Natural killer cell (primary cell): ENCODE measurements around the gene CHST8. TPM values are rescaled to one million over a fixed set of nuclear protein-coding genes. Genes with fewer than 3 reads are reported as not detected.

Experiments used
- ATAC-seq, 3 donors: fragments of 150-1000 bp in 2 of 3; fragments of 200-7000 bp in 1 of 3; cut with Tn5 transposase; 1 replicate in 1 of 3; 2 replicates in 2 of 3; pipeline ENCODE4 v1.10.0; 2021; ENCODE audit warnings: mild to moderate bottlenecking in 2 of 3, moderate library complexity in 2 of 3
- DNase-seq, 2 donors: peaks; one replicate each; pipeline versions ENCODE4 v3.0.0 to v3.0.0-alpha.2; 2013 to 2021; ENCODE audit warnings: mixed read lengths in 1 of 2
- H3K27ac ChIP-seq: one replicate; pipeline ENCODE4 v1.5.1; 2013; ENCODE audit warnings: mild to moderate bottlenecking, low read length
- H3K27me3 ChIP-seq: one replicate; pipeline ENCODE4 v1.6.1; 2013; ENCODE audit warnings: low read length; ENCODE audit not compliant: control insufficient read depth, insufficient read depth
- H3K36me3 ChIP-seq: one replicate; pipeline ENCODE4 v1.6.1; 2013; ENCODE audit warnings: low read length; ENCODE audit not compliant: control insufficient read depth, insufficient read depth
- H3K4me1 ChIP-seq: one replicate; pipeline ENCODE4 v1.6.1; 2013; ENCODE audit warnings: low read length; ENCODE audit not compliant: control insufficient read depth, insufficient read depth
- H3K4me3 ChIP-seq: one replicate; pipeline ENCODE4 v1.5.1; 2013; ENCODE audit warnings: low read length
- H3K9me3 ChIP-seq: one replicate; pipeline ENCODE4 v1.6.1; 2013; ENCODE audit warnings: low read length; ENCODE audit not compliant: control insufficient read depth, insufficient read depth
- H3K27ac Mint-ChIP-seq, 2 donors: one replicate each; pipeline ENCODE4 v1.8.0; 2022; ENCODE audit warnings: mild to moderate bottlenecking in 2 of 2, mixed read lengths in 2 of 2, moderate library complexity in 1 of 2
- H3K27me3 Mint-ChIP-seq, 2 donors: one replicate each; pipeline ENCODE4 v1.8.0; 2022; ENCODE audit warnings: low read depth in 2 of 2, mixed read lengths in 2 of 2
- H3K36me3 Mint-ChIP-seq: one replicate; pipeline ENCODE4 v1.8.0; 2022; ENCODE audit warnings: mixed read lengths
- H3K4me1 Mint-ChIP-seq, 2 donors: one replicate each; pipeline ENCODE4 v1.8.0; 2022; ENCODE audit warnings: mixed read lengths in 2 of 2
- H3K4me3 Mint-ChIP-seq: one replicate; pipeline ENCODE4 v1.8.0; 2022; ENCODE audit warnings: mild to moderate bottlenecking, moderate library complexity, mixed read lengths
- H3K9me3 Mint-ChIP-seq, 2 donors: one replicate each; pipeline ENCODE4 v1.8.0; 2022; ENCODE audit warnings: mixed read lengths in 2 of 2
- CTCF ChIP-seq: fragments of 200-600 bp; IDR thresholded peaks from one replicate; pipeline ENCODE4 v1.8.0; 2022; ENCODE audit warnings: antibody characterized with exemption
- WGBS: methylation state at CpG from one replicate; pipeline ENCODE4 v1.1.7; 2013; ENCODE audit warnings: missing lambda C conversion rate; ENCODE audit not compliant: insufficient coverage; 5-methylcytosine and 5-hydroxymethylcytosine counted together
- intact Hi-C: fragments of 100-400 bp; cut with micrococcal nuclease; formaldehyde crosslinking; loops from one replicate; pipeline ENCODE4 v1.14.2; 2022
- total RNA-seq, 4 donors: library from RNA; stranded (reverse); fragments of 120-200 nt in 1 of 4; gene quantifications; one replicate each; pipeline versions ENCODE4 v1.2.3 to v1.2.4, GENCODE V29; 2013 to 2022

Gene CHST8
- total RNA-seq, 3 donors from 2014 or later (not counting 1 experiment from before 2014, with no cell fraction given) = not detected

- H3K9me3 ChIP-seq = no peaks in the 10 kb centered on the region
- intact Hi-C loops = no loop called here
- Mint-ChIP-seq H3K36me3 (no peaks in the 10 kb centered on the region), H3K4me3 (no peak overlapping the region), H3K9me3 (no peaks in the 10 kb centered on the region), H3K27ac (no peak overlapping the region), H3K4me1 (no peaks in the 10 kb centered on the region), H3K27me3 (peaks cover 10 to 17% of the 10 kb centered on the region in 2 donors)
- no peak overlapping the region for H3K27ac ChIP-seq
- H3K4me3 ChIP-seq = no peak overlapping the region
- no peak for DNase-seq
- no peaks in the 10 kb centered on the region for H3K36me3 ChIP-seq
- no peaks in the 10 kb centered on the region for H3K27me3 ChIP-seq
- 83% methylated on average over 21 of the region's 22 CpGs for WGBS
- no peak for TF ChIP-seq CTCF
- no peak for ATAC-seq
- H3K4me1 ChIP-seq = no peaks in the 10 kb centered on the region
These were observed 44.2 kb downstream of the CHST8 start for GRCh38 chr19:33665776-33666595.

- Mint-ChIP-seq H3K9me3 (no peaks in the 10 kb centered on the region), H3K4me3 (no peak overlapping the region), H3K27ac (no peak overlapping the region), H3K27me3 (peaks cover 10 to 17% of the 10 kb centered on the region in 2 donors), H3K36me3 (no peaks in the 10 kb centered on the region), H3K4me1 (no peaks in the 10 kb centered on the region)
- 70% methylated on average over 13 of the region's 15 CpGs for WGBS
- H3K27ac ChIP-seq = no peak overlapping the region
- no peaks in the 10 kb centered on the region for H3K27me3 ChIP-seq
- intact Hi-C loops = no loop called here
- no peaks in the 10 kb centered on the region for H3K4me1 ChIP-seq
- no peak for ATAC-seq
- no peak for DNase-seq
- H3K4me3 ChIP-seq = no peak overlapping the region
- no peaks in the 10 kb centered on the region for H3K36me3 ChIP-seq
- H3K9me3 ChIP-seq = no peaks in the 10 kb centered on the region
- no peak for TF ChIP-seq CTCF
These were observed 45.4 kb downstream of the CHST8 start for GRCh38 chr19:33667141-33667650.

GRCh38 chr19:33667881-33668280 lies 46.1 kb downstream of the CHST8 start:
- no peak for TF ChIP-seq CTCF
- Mint-ChIP-seq H3K9me3 (no peaks in the 10 kb centered on the region), H3K27me3 (peaks cover 12 to 17% of the 10 kb centered on the region in 2 donors), H3K4me3 (no peak overlapping the region), H3K27ac (no peak overlapping the region), H3K4me1 (no peaks in the 10 kb centered on the region), H3K36me3 (no peaks in the 10 kb centered on the region)
- Histone ChIP-seq H3K27me3 (no peaks in the 10 kb centered on the region), H3K36me3 (no peaks in the 10 kb centered on the region), H3K4me3 (no peak overlapping the region), H3K9me3 (no peaks in the 10 kb centered on the region), H3K4me1 (no peaks in the 10 kb centered on the region), H3K27ac (no peak overlapping the region)
- no peak for ATAC-seq
- intact Hi-C loops = no loop called here
- WGBS = 88% methylated on average over 15 of the region's 15 CpGs
- no peak for DNase-seq
